Measurements from ENCODE around the gene SH2D4B.

DNA sequence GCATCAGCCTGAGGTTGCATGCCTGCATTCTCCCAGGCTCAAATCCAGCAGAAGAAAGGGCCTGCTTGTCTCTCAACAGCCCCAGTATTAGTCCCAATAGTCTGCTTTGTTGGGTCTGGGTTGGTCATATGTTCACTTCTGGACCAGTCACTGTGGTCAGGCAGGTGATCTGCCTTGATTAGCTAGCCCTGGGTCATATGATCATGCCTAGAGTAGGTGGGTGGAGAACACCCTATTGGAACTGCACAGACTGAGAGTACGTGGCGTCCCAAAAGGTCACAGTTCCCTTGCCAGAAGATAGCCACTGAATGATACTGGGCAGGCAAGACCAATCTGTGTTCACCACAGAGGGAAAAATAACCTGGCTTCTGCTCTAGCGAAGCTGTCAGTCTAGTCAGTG lies 80.1 kb downstream of the SH2D4B start:
- TF ChIP-seq, protein P1, sequence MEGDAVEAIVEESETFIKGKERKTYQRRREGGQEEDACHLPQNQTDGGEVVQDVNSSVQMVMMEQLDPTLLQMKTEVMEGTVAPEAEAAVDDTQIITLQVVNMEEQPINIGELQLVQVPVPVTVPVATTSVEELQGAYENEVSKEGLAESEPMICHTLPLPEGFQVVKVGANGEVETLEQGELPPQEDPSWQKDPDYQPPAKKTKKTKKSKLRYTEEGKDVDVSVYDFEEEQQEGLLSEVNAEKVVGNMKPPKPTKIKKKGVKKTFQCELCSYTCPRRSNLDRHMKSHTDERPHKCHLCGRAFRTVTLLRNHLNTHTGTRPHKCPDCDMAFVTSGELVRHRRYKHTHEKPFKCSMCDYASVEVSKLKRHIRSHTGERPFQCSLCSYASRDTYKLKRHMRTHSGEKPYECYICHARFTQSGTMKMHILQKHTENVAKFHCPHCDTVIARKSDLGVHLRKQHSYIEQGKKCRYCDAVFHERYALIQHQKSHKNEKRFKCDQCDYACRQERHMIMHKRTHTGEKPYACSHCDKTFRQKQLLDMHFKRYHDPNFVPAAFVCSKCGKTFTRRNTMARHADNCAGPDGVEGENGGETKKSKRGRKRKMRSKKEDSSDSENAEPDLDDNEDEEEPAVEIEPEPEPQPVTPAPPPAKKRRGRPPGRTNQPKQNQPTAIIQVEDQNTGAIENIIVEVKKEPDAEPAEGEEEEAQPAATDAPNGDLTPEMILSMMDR (IDR thresholded peaks at IDR 0.05) = no peak
- no peak for TF ChIP-seq POLR2A (IDR thresholded peaks at IDR 0.05)
- no peak for TF ChIP-seq EP300 (IDR thresholded peaks at IDR 0.05)

Measured in tibial nerve (tissue), 4 donors.